Ovary (tissue), 9 donors: ENCODE measurements around the gene SFN. TPM values are rescaled to one million over a fixed set of nuclear protein-coding genes. Genes with fewer than 3 reads are reported as not detected.

Experiments used
- DNase-seq, 5 donors: peaks; one replicate each; pipeline ENCODE4 v3.0.0-alpha.2; 2019 to 2020
- H3K27ac ChIP-seq, 2 donors: fragments of 200-600 bp; one replicate each; pipeline versions ENCODE4 v1.5.1 to v1.8.0; 2019 to 2022
- H3K27me3 ChIP-seq: fragments of 200-600 bp; one replicate; pipeline ENCODE4 v1.8.0; 2022
- H3K36me3 ChIP-seq: fragments of 200-600 bp; sonication (generic); one replicate; pipeline ENCODE4 v1.5.1; 2019
- H3K4me1 ChIP-seq: one replicate; pipeline ENCODE4 v1.8.1; 2013; ENCODE audit warnings: mild to moderate bottlenecking, moderate library complexity; ENCODE audit not compliant: insufficient read depth
- H3K4me3 ChIP-seq: fragments of 200-600 bp; sonication (generic); one replicate; pipeline ENCODE4 v1.5.1; 2017
- H3K9me3 ChIP-seq, 2 donors: fragments of 200-600 bp in 1 of 2; sonication (generic) in 1 of 2; one replicate each; pipeline versions ENCODE4 v1.5.1 to v1.8.1; 2013 to 2019; ENCODE audit warnings: mild to moderate bottlenecking in 1 of 2, moderate library complexity in 1 of 2
- CTCF ChIP-seq, 3 donors: fragments of 450-650 bp in 2 of 3; fragments of 200-600 bp in 1 of 3; IDR thresholded peaks; one replicate each; pipeline versions ENCODE4 v1.5.1 to v1.8.0; 2016 to 2022; ENCODE audit warnings: antibody characterized with exemption in 3 of 3, mild to moderate bottlenecking in 1 of 3
- EP300 ChIP-seq: sonication (generic); formaldehyde crosslinking; IDR thresholded peaks from one replicate; pipeline ENCODE4 v1.6.1; 2017; ENCODE audit warnings: antibody characterized with exemption
- POLR2A ChIP-seq: fragments of 450-650 bp; IDR thresholded peaks from one replicate; pipeline ENCODE4 v1.6.1; 2017; ENCODE audit warnings: antibody characterized with exemption, mild to moderate bottlenecking, moderate library complexity
- WGBS, 3 donors: extraction: QIAGEN DNeasy Blood & Tissue Kit in 1 of 3; methylation state at CpG; one replicate each; pipeline versions ENCODE4 v1.1.5 to v1.1.7; 2013 to 2017; 5-methylcytosine and 5-hydroxymethylcytosine counted together
- intact Hi-C, 4 donors: fragments of 100-400 bp; cut with DNase I; formaldehyde crosslinking; loops; one replicate each; pipeline versions ENCODE4 v1.11.0 to v1.15.1; 2022 to 2023
- polyA plus RNA-seq, 2 donors: library from polyadenylated mRNA; stranded (reverse); fragments of 200-250 nt in 1 of 2; fragments of 350-450 nt in 1 of 2; fragmentation: Illumina TruSeq in 1 of 2; extraction: RNeasy Lipid Tissue Mini Kit (QIAGEN cat#74804) in 1 of 2; gene quantifications; one replicate each; pipeline ENCODE4 v1.2.3, GENCODE V29; 2013 to 2014
- total RNA-seq, 7 donors: library from RNA; depleted of rRNA in 2 of 7; stranded (reverse); fragments of >200 nt in 2 of 7; fragmentation: NEBNext Ultra II Directional in 3 of 7; extraction: Animal tissue kit (Norgen Biotek cat#: 25700) in 3 of 7; gene quantifications; one replicate each; pipeline versions ENCODE4 v1.1.0 to v1.2.4, GENCODE V29; 2016 to 2023
- donor health status: DM: no; HTN: no; CAD: no; lungs with moderate emphysema.
- donor health status: DM: no; HTN: no; CAD: no.
- donor health status: Bipolar disorder and iron deficiency.
- donor health status: DM: yes; HTN: yes; CAD: no.
- donor health status: DM: no; HTN: no; CAD: no.
- donor health status: DM: yes; HTN: yes; CAD: no.

The SFN gene
- total and polyA plus RNA-seq, 9 donors = 0.17 to 0.80 (median 0.37) TPM; not detected in 3

DNA sequence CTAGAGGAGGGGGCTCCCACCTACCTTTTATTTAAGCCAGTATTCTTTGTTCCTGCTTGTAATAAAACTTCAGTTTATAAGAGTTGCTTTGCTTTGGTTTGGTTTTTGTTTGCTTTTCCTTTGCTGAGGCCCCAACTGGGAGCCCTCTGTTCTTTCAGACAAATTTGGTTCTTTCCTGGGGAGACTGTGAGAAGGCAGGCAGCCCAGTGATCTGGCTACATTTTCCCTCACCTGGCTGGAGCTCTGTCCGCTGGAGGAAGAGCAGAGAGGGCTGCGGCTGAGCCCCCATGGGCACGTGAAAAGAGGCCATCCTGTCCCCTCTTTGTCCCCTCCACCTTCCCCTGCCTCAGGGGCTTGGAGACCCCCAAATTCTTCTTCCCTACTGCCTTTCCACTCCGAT, 7.3 kb upstream of the SFN start:
- TF ChIP-seq POLR2A (no peak), EP300 (no peak), CTCF (IDR thresholded peaks at IDR 0.05) (no peak)
- Histone ChIP-seq H3K27ac (no peak overlapping the region), H3K4me3 (no peak overlapping the region), H3K9me3 (no peaks in the 10 kb centered on the region), H3K27me3 (no peaks in the 10 kb centered on the region), H3K4me1 (no peaks in the 10 kb centered on the region), H3K36me3 (no peaks in the 10 kb centered on the region)
- no peak for DNase-seq
- 89 to 93% (median 91%) methylated on average over 4 of the region's 4 CpGs for WGBS, 3 donors
- intact Hi-C loops = no loop called here

DNA sequence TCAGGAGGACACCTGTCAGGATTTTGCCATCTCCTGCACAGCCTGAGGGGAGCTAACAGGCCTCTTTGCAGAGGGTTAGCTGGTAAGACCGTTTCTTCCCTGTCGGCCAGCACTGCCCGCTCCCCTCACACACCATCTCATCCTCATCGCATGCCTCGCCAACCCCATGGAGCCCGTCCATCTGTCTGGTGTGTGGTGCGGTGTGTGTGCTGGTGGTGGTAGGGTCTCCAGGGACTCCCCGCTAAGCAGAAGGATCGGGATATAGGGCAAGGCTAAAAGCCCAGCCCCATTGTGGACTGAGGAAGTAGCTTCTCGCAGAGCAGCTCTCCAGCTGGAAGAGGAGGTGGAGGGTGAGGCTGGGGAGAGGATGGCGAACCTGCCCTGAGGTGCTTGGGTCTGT, 6.8 kb upstream of the SFN start:
- TF ChIP-seq EP300 (no peak), POLR2A (no peak), CTCF (IDR thresholded peaks at IDR 0.05) (no peak)
- no peak for DNase-seq
- intact Hi-C loops = no loop called here

DNA sequence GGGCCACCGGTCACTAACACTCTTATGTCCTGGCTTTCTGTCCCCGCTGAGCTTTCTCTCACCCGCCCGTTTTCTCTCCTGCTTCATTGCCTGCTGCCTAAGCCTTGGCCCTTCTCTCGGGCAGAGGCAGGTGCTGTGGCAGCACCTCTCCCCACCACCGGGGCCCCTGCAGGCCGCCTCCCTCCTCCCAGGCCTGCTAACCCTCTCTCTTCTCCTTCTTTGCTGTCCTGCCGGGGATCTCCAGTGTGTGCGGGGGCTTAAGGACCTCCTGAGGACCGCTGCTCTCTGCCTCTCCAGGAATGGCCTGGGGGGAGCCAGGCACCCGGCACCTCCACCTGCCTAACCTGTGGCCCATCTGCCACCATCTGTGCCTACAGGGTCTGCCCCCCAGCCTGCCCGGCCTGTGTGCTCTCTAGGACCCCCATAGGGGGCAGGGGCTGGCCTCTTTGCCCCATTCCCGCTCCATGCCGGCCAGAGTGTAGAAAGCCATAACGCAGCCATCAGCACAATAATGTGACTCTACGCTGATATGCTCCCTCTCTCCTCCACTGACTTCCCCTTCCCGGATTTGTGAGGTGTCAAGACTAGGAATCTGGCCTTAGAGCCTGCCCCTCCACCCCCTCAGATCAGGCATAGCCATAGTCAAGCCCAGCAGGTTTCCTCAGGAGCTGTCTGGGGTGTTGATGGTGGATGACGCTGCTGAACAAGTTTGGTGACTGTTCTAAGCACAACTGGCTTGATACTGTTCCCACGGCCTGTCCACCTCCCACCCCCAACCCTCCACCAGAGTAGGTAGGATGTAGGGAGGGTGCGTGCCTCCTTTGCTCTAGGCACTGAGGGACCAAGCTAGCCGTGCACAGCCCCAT, 6.1 kb upstream of the SFN start:
- no peak for DNase-seq
- Histone ChIP-seq H3K27ac (no peak overlapping the region), H3K4me3 (no peak overlapping the region), H3K9me3 (no peaks in the 10 kb centered on the region), H3K4me1 (no peaks in the 10 kb centered on the region), H3K27me3 (no peaks in the 10 kb centered on the region), H3K36me3 (no peaks in the 10 kb centered on the region)
- intact Hi-C loops = no loop called here
- TF ChIP-seq CTCF (IDR thresholded peaks at IDR 0.05) (no peak), POLR2A (no peak)
- 79 to 86% (median 85%) methylated on average over 21 of the region's 21 CpGs for WGBS, 3 donors

More for the DNA sequence above, 6.8 kb upstream of the SFN start:
- Histone ChIP-seq H3K4me3 (no peak overlapping the region), H3K27ac (no peak overlapping the region), H3K4me1 (no peaks in the 10 kb centered on the region), H3K36me3 (no peaks in the 10 kb centered on the region), H3K9me3 (no peaks in the 10 kb centered on the region), H3K27me3 (no peaks in the 10 kb centered on the region)
- 88 to 91% (median 88%) methylated on average over 11 of the region's 11 CpGs for WGBS, 3 donors

- TF ChIP-seq EP300 (no peak), POLR2A (no peak), CTCF (IDR thresholded peaks at IDR 0.05) (no peak)
- no peak overlapping the region for H3K27ac ChIP-seq
- WGBS, 3 donors = 59 to 65% (median 62%) methylated on average over 8 of the region's 8 CpGs
- no peaks in the 10 kb centered on the region for H3K9me3 ChIP-seq
- no peak overlapping the region for H3K4me3 ChIP-seq
- no peaks in the 10 kb centered on the region for H3K27me3 ChIP-seq
- H3K36me3 ChIP-seq = no peaks in the 10 kb centered on the region
- no peak for DNase-seq
- no peaks in the 10 kb centered on the region for H3K4me1 ChIP-seq
- intact Hi-C loops = no loop called here
Measured at GRCh38 chr1:26857473-26858060, 5.4 kb upstream of the SFN start.
